ENCODE measurements around the gene SLC4A5.

DNA sequence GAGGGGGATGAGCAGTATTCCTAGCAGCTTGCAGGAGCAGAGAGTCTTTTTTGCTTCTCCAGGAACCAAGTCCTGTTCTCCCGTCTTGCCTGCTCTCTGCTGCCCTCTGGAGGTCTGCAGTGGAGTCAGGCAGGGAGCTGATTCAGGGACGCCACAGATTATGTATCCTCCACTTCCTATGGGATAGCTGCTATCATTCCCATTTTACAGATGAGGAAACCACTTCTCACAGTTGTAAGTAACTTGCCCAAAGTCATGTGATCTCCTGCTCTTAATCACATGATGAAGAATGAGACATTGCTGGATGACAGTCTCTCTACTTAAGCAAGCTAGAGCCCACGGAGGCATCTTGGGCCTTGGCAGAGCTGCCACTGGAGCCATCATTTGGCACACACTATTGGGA, 8.3 kb downstream of the SLC4A5 start:
- TF ChIP-seq, protein P1, sequence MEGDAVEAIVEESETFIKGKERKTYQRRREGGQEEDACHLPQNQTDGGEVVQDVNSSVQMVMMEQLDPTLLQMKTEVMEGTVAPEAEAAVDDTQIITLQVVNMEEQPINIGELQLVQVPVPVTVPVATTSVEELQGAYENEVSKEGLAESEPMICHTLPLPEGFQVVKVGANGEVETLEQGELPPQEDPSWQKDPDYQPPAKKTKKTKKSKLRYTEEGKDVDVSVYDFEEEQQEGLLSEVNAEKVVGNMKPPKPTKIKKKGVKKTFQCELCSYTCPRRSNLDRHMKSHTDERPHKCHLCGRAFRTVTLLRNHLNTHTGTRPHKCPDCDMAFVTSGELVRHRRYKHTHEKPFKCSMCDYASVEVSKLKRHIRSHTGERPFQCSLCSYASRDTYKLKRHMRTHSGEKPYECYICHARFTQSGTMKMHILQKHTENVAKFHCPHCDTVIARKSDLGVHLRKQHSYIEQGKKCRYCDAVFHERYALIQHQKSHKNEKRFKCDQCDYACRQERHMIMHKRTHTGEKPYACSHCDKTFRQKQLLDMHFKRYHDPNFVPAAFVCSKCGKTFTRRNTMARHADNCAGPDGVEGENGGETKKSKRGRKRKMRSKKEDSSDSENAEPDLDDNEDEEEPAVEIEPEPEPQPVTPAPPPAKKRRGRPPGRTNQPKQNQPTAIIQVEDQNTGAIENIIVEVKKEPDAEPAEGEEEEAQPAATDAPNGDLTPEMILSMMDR (IDR thresholded peaks at IDR 0.05 in 8 of 11, conservative IDR thresholded peaks at IDR 0.05 in 3 of 11), result peak; percentile 64 to 97 (median 91)
- no peak for TF ChIP-seq POLR2A (IDR thresholded peaks at IDR 0.05)
- peak in 1 of 3 donors; percentile 37 for TF ChIP-seq POLR2AphosphoS5 (IDR thresholded peaks at IDR 0.05)
